GM20431 (cell line): ENCODE data around the gene BEGAIN.

Experiments used
- in situ Hi-C: fragments of 300-500 bp; cut with MseI, MboI; formaldehyde crosslinking; loops from one replicate; pipeline ENCODE4 v1.15.0; 2020; ENCODE audit warnings: low sequenced_read_pairs; ENCODE audit not compliant: unreplicated experiment

BEGAIN gene

GRCh38 chr14:100616854-100617409 lies 29.7 kb upstream of the BEGAIN start:
- in situ Hi-C loops: no loop called here

DNA sequence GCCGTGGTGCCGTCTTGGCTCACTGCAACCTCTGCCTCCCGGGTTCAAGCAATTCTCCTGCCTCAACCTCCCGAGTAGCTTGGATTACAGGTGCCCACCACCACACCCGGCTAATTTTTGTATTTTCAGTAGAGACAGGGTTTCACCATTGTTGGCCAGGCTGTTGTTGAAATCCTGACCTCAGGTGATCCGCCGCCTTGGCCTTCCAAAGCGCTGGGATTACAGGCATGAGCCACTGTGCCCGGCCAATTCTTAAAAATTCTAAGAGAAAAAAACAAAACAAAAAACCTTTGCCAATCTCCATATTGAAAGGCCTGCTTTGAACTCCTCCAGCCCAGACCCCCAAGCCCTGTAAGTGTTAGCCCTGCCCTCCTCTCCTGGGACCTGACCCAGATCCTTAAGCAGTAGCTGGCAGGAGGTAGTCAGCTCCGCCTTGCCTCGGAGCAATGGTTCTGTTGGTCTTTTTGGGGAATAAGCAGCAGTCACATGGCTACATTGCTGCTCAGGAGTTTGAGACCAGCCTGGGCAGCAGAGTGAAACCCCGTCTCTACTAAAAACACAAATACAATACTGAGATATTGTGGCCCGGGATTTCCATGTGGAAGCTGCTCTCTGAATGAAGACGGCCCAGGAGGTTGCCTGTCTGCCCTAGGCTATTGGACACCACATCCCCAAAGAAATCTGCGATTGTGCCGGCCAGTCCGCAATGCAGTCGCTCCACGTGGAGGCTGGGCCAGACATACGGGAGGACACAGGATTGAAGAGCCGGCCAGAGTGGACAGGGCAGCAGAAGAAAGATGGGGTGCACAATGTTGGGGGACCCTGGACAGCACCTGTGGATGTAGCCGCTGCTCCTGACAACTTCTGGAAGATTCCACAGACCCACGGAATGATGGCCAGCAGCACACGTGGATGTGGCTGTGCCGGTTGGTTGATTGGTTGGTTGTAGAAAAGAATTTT lies 28.8 kb upstream of the BEGAIN start:
- in situ Hi-C loops: no loop called here

DNA sequence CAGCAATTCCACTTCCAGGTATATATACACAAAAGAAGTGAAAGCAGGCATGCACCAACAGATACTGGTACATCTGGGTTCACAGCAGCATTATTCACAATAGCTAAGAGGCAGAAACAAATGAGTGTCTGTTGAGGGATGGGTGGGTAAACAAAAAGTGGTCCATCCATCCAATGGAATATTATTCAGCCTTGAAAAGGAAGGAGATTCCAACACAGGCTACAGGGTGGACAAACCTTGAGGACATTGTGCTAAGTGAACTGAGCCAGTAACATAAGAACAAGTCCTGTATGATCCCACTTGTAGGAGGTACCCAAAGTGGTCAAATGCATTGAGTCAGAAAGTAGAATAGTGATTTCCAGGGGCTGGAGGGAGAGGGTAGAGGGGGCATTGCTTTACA lies 27.6 kb upstream of the BEGAIN start:
- in situ Hi-C loops: no loop called here

GRCh38 chr14:100612986-100613385 lies 25.8 kb upstream of the BEGAIN start:
- in situ Hi-C loops: no loop called here

GRCh38 chr14:100611811-100612480 lies 24.7 kb upstream of the BEGAIN start:
- in situ Hi-C loops: no loop called here

DNA sequence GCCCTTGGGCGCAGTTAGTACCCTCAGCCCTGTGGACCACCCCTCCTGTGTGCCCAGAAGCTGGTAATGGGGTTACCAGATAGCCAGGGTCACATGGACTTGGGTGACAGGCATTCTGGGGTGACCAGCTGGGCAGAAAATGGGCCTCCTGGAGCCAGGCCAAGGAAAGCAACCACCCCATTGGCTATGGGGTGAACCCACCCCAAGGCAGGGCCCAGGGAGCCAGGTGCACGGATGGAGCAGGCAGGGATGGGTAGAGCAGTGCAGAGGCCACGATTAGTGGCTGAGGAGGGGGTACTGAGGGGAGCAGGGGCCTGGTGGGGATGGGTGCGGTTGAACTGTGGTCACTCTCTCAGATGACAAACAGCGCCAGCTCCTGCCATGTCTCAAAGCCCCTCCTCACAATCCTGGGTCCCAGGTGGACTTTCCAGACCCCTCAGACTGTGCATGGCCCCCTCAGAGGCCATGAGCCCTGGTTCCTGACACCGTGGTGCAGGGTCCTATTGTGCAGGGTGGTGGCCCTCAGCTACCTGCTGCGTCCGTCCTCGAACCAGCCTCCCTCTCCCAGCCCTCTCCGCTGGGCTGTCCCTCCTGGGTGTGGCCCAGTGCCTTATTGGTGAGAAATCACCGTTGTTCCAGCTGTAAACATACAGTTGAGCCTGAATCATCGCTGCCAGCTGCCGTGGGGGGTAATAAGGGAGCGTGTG lies 23.4 kb upstream of the BEGAIN start:
- in situ Hi-C loops: no loop called here

GRCh38 chr14:100609941-100610391 lies 22.7 kb upstream of the BEGAIN start:
- in situ Hi-C loops: no loop called here

- in situ Hi-C loops: no loop called here
These were observed 22.2 kb upstream of the BEGAIN start for GRCh38 chr14:100609331-100609870.

DNA sequence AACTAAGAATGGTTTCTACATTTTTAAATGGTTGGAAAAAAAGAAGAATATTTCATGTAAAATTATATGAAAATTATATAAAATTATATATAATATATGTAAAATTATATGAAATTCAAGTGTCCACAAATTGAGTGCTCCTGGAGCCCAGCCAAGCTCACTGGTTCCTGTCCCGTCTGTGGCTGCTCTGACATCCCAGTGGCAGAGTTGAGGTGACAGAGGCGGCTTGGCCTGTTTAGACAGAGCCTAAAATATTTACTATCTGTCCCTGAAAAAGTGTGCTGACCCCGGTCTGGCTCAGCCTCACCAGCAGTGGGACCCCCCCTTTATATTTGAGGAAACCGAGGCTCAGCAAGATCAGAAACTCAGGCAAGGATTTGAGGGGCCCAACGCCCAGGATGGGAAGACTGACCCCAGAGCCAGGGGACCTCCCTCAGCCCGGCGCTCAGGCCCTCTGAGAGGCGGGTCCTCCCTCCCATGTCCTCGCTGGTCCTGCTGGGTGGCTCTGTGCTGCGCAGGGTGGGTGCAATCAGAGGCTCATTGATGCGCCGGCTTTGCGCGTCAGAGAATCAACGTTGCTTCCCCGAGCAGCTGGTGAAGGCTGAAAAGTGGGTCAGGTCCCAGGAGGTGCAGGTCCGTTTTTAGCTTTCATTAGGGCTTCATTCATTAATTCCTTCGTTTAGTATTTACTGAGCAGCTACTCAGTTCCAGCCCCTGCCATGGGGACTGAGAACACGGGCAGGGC lies 21.5 kb upstream of the BEGAIN start:
- in situ Hi-C loops: no loop called here

DNA sequence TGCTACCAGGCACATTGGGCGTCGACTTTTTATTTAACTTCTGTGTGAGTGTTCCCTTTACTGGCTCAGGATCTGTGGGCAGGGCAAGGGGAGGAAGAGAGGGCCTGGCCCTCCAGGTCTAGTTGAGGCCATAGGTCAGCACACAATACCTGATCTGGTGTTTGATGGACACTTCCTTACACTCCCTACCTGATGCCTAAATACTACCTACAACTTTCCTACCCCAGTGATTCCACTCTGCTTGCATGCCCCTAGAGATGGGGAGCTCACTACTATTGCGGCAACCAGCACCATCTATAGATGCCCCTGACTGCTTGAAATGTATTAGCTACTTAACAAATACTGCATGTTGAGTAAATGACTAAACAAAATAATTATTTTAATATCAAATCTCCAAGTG lies 20.8 kb upstream of the BEGAIN start:
- in situ Hi-C loops: no loop called here

GRCh38 chr14:100607611-100607956 lies 20.4 kb upstream of the BEGAIN start:
- in situ Hi-C loops: no loop called here

- in situ Hi-C loops: no loop called here
These were observed 19.7 kb upstream of the BEGAIN start for GRCh38 chr14:100606687-100607610.

DNA sequence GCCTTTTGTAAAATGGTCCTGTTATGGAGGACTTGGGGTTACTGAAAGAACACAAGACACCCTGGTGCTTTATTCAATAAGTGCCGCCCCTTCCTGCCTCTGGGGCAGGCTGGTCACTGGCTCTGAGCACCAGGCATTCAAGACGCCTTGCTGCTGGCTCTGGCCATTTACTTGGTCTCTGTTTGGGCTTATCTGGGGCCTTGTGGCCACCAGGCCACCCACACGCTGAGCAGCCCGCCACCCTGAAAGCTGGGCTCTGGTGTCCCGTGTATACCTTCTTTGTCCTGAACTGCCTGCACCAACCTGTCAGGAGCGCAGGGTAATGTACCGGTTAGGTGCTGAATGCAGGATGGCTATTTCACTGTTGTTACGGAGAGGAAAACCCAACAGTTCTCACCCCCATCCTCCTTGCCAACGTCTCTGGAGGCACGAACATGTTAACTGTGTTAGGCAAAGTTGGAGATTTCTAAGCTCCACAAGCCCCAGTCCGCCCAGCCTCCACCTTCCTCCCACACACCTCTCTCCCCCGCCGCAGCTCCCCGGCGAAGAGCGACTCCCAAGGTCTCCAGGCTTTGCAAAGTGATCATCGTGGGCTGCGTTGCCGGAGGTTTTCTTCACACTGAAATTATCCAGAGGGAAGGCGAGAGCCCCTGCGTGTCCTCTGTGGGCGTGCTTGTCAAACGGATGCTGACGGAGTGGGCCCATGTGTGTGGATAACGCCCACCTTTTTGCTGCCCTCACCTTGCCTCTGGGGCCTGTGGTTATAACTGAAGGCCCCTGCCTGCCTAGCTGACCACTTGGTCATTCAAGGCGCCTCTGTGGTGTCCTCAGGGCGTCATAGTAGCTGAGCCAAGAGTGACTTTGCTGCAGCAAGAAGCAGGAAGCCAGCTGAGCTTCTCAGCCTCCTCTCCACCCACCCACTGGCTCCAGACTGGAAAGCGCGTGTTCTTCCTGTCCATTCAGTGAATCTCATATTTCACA lies 18.8 kb upstream of the BEGAIN start:
- in situ Hi-C loops: no loop called here

- in situ Hi-C loops: no loop called here
These were observed 18.0 kb upstream of the BEGAIN start for GRCh38 chr14:100605230-100605629.

DNA sequence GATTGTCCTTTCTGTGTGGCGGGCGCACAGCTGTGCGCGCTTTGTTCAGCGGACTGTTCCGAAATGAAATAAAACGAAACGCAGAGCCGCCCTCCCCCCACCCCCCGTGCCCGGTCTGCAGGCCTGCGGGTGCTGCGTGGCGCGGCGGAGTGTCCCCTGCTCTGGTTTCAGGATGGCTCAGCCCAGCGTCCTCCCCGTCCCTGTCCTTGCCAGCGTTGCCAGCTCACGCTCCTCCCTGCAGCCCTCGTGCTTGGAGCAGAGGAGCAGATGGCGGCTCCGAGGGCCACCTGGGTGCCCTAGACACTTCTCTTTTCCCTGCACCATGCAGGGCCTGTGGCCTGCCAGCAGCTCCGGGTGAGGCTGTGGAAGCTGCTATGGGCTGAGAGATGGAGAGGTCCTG lies 17.5 kb upstream of the BEGAIN start:
- in situ Hi-C loops: no loop called here

DNA sequence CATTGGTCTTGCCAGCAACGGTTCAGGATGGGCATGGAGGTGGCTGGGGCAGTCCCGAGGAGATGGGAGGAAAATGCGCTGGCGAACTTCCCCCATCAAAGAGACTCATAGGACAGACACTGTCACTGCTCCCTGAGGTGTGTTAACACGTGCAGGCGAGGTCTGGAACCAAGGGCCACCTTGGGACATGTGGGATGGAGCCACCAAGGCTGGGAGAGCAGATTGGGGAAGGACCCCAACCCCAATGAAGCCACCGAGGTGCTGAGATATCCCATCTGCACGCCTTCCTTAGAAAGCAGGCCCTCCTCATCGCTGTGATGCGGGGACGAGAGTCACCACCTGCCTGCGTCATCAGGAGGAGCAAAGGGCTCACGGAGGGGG lies 16.9 kb upstream of the BEGAIN start:
- in situ Hi-C loops: no loop called here

DNA sequence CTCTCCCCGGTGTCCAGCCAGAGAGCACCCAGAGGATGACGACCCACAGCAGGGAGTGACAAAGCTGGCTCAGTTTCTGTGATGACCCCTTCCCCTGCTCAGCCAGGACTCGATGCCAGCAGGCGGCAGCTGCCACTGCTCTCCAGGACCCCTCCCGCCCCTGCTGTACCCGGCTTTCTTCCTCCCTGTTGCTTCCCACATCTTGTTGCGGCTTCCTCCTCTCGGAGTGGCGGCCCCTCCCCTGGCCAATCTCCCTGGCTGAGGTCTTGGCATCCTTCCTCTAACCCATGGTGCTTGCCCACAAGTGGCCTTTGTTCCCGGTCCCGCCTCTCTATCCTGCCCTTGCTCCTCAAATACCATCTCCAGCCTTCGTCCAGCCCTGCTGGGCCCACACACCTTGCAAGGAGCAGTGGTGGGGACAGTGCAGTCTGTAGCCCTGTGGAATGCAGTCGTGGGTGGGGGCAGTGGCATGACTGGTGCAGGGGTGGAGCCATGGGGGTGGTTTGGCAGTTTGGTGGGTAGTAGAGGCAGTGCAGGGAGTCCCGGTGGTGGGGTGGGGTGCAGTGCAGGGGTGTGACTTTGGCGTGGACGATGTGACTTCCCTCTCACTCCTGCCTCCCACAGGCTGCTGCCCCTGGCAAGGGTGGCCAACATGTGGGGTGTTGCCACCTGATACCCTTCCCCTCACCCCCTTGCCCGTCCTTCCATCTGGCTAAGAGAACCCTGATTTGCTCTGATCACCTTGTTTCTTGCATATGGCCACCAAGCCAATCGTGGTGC lies 16.3 kb upstream of the BEGAIN start:
- in situ Hi-C loops: no loop called here
